HG03135 (cell line): Measurements from ENCODE around the gene CCR5AS.

Source experiments
- ATAC-seq: cut with Tn5 transposase; IDR thresholded peaks from one replicate; pipeline ENCODE4 v1.9.1; 2021; ENCODE audit warnings: mild to moderate bottlenecking, moderate library complexity; ENCODE audit not compliant: unreplicated experiment

CCR5AS gene

GRCh38 chr3:46381625-46382024 lies 25.2 kb downstream of the CCR5AS start:
- ATAC-seq = no peak

GRCh38 chr3:46380471-46381221 lies 26.2 kb downstream of the CCR5AS start:
- ATAC-seq = no peak

- no peak for ATAC-seq
Observed at GRCh38 chr3:46378426-46378942, 28.4 kb downstream of the CCR5AS start.

- no peak for ATAC-seq
Observed at GRCh38 chr3:46375814-46376213, 31.1 kb downstream of the CCR5AS start.

- no peak for ATAC-seq
Observed at GRCh38 chr3:46375218-46375617, 31.6 kb downstream of the CCR5AS start.

- no peak for ATAC-seq
Observed at GRCh38 chr3:46374755-46375154, 32.1 kb downstream of the CCR5AS start.

- no peak for ATAC-seq
Observed at GRCh38 chr3:46372492-46373359, 34.1 kb downstream of the CCR5AS start.

GRCh38 chr3:46371519-46372340 lies 35.1 kb downstream of the CCR5AS start:
- no peak for ATAC-seq

- ATAC-seq = no peak
Observed at GRCh38 chr3:46370839-46371518, 35.9 kb downstream of the CCR5AS start, which contains the start of gene CCR5. TSS of gene CCR5 (plus strand) at chr3:46370946. CDS start at chr3:46372903, 1,957 bp downstream.

GRCh38 chr3:46369675-46370132 lies 37.2 kb downstream of the CCR5AS start:
- no peak for ATAC-seq

GRCh38 chr3:46369151-46369550 lies 37.7 kb downstream of the CCR5AS start:
- ATAC-seq = no peak

GRCh38 chr3:46368569-46368968 lies 38.3 kb downstream of the CCR5AS start:
- no peak for ATAC-seq

GRCh38 chr3:46367811-46368210 lies 39.1 kb downstream of the CCR5AS start:
- no peak for ATAC-seq

GRCh38 chr3:46365737-46366524 lies 40.9 kb downstream of the CCR5AS start:
- ATAC-seq = no peak

- ATAC-seq = no peak
Observed at GRCh38 chr3:46365041-46365440, 41.8 kb downstream of the CCR5AS start.

GRCh38 chr3:46361408-46362283 lies 45.2 kb downstream of the CCR5AS start:
- no peak for ATAC-seq

GRCh38 chr3:46360907-46361306 lies 46.0 kb downstream of the CCR5AS start:
- no peak for ATAC-seq

- ATAC-seq = no peak
Observed at GRCh38 chr3:46359733-46360493, 47.0 kb downstream of the CCR5AS start.
